ENCODE measurements around the gene PNMA6E. TPM values are rescaled to one million over a fixed set of nuclear protein-coding genes. Genes with fewer than 3 reads are reported as not detected.

Gene PNMA6E
- total RNA-seq, 1 experiment from 2014 or later, result not detected

DNA sequence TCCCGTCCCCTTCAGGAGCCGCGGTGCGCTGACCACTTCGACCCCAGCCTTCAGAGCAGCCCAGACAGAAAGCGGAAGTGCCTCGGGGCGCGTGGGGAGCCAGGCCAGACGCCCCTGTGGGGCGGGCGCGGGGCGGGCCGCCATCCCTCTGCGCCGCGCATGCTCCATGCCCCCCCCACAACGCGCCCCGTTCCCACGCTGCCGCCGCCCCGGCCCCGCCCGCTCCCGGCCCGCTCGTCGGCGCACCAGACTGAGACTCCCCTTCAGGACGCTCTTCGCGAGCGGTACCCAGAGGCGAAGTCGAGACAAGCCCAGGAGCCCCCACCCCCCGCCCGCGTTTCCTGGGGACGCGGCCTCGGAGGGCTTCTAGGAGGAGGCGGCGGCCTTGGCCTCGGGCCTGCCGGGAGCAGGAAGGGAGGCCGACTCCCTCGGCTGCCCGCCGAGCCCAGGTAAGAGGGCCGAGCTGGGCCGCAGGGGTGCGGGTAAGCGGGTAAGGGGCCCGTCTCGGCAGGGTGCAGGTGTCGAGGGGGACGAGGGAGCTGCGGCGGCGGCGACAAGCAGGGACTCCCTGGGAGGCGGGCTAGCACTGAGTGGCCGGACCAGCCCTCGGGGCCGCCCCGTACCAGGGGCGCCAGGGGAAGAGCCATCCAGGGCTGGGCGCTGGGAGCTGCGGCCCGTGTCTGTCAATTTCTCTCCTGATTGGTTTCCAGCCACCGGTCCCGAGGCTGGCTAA, 10.3 kb upstream of the PNMA6E start, which contains the start of gene ZFP92:
ZFP92 (plus strand) TSS at position 218 of the 733 bp plus-strand sequence. CDS start 6,851 bp downstream, outside the sequence.
- H3K4me3 ChIP-seq (ENCODE audit: low read depth, low read length), result peak within 1 kb of the TSS; percentile 29
- Mint-ChIP-seq H3K36me3 (ENCODE audit: insufficient read depth, unreplicated experiment) (no peaks in the 10 kb centered on the region), H3K4me3 (ENCODE audit: unreplicated experiment) (peak within 1 kb of the TSS; percentile 27), H3K27me3 (ENCODE audit: insufficient read depth, unreplicated experiment) (peaks cover 8% of the 10 kb centered on the region), H3K27ac (ENCODE audit: unreplicated experiment) (no peak within 1 kb of the TSS), H3K4me1 (ENCODE audit: low read depth, unreplicated experiment) (no peaks in the 10 kb centered on the region), H3K9me3 (ENCODE audit: unreplicated experiment) (no peaks in the 10 kb centered on the region)
- TF ChIP-seq, protein P1, sequence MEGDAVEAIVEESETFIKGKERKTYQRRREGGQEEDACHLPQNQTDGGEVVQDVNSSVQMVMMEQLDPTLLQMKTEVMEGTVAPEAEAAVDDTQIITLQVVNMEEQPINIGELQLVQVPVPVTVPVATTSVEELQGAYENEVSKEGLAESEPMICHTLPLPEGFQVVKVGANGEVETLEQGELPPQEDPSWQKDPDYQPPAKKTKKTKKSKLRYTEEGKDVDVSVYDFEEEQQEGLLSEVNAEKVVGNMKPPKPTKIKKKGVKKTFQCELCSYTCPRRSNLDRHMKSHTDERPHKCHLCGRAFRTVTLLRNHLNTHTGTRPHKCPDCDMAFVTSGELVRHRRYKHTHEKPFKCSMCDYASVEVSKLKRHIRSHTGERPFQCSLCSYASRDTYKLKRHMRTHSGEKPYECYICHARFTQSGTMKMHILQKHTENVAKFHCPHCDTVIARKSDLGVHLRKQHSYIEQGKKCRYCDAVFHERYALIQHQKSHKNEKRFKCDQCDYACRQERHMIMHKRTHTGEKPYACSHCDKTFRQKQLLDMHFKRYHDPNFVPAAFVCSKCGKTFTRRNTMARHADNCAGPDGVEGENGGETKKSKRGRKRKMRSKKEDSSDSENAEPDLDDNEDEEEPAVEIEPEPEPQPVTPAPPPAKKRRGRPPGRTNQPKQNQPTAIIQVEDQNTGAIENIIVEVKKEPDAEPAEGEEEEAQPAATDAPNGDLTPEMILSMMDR (IDR thresholded peaks at IDR 0.05; ENCODE audit: insufficient read depth in 1 of 2, low read depth in 1 of 2, low read length in 1 of 2, severe bottlenecking in 1 of 2, unreplicated experiment in 1 of 2), result no peak
- H3K36me3 ChIP-seq (ENCODE audit: control insufficient read depth, insufficient read depth, low read length), result no peaks in the 10 kb centered on the region
- no peak for DNase-seq
- no peaks in the 10 kb centered on the region for H3K27me3 ChIP-seq (replicated peaks; ENCODE audit: control insufficient read depth, insufficient read depth, low read length)
- no TSS peak for BruUV-seq (replicated peaks)
- ChIA-PET CTCF (no interaction called here), POLR2A (no interaction called here)
- no peaks in the 10 kb centered on the region for H3K4me1 ChIP-seq
- no peaks in the 10 kb centered on the region for H3K9me3 ChIP-seq
- intact Hi-C loops (cut with micrococcal nuclease; ENCODE audit: unreplicated experiment), result no loop called here

DNA sequence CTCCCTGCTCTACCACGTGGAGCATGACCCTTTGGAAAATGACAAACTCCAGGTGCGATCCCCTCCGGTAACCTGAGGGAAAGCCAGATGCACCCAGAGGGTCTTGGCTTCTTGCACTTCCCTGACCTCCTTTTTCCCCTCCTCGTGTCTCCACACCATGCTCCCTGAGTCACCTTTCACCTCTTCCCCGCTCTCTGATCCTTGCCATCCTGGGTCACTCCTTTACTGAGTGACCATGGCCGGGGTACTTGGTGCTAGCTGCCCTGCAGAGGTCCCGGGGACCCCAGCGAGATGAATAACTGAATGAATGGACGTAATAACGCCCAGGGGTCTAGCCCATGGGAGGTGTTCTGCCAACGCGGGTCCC, 9.7 kb upstream of the PNMA6E start:
- H3K36me3 ChIP-seq (ENCODE audit: control insufficient read depth, insufficient read depth, low read length), result no peaks in the 10 kb centered on the region
- TF ChIP-seq, protein P1 (IDR thresholded peaks at IDR 0.05; ENCODE audit: insufficient read depth in 1 of 2, low read depth in 1 of 2, low read length in 1 of 2, severe bottlenecking in 1 of 2, unreplicated experiment in 1 of 2), result no peak
- no peaks in the 10 kb centered on the region for H3K36me3 Mint-ChIP-seq (ENCODE audit: insufficient read depth, unreplicated experiment)
- POLR2A ChIA-PET, result no interaction called here
- peaks cover 9% of the 10 kb centered on the region for H3K27me3 Mint-ChIP-seq (ENCODE audit: insufficient read depth, unreplicated experiment)
- intact Hi-C loops (cut with micrococcal nuclease; ENCODE audit: unreplicated experiment), result no loop called here
- H3K4me1 ChIP-seq, result no peaks in the 10 kb centered on the region
- H3K27ac Mint-ChIP-seq (ENCODE audit: unreplicated experiment), result no peak overlapping the region
- no peaks in the 10 kb centered on the region for H3K4me1 Mint-ChIP-seq (ENCODE audit: low read depth, unreplicated experiment)
- peak overlapping the region; percentile 12; the same call in 1 of the 2 replicates for H3K4me3 ChIP-seq (ENCODE audit: low read depth, low read length)
- no peak for DNase-seq
- CTCF ChIA-PET, result no interaction called here
- no TSS peak for BruUV-seq (replicated peaks)
- H3K9me3 ChIP-seq, result no peaks in the 10 kb centered on the region
- H3K27me3 ChIP-seq (replicated peaks; ENCODE audit: control insufficient read depth, insufficient read depth, low read length), result no peaks in the 10 kb centered on the region
- peak overlapping the region; percentile 27 for H3K4me3 Mint-ChIP-seq (ENCODE audit: unreplicated experiment)
- no peaks in the 10 kb centered on the region for H3K9me3 Mint-ChIP-seq (ENCODE audit: unreplicated experiment)

DNA sequence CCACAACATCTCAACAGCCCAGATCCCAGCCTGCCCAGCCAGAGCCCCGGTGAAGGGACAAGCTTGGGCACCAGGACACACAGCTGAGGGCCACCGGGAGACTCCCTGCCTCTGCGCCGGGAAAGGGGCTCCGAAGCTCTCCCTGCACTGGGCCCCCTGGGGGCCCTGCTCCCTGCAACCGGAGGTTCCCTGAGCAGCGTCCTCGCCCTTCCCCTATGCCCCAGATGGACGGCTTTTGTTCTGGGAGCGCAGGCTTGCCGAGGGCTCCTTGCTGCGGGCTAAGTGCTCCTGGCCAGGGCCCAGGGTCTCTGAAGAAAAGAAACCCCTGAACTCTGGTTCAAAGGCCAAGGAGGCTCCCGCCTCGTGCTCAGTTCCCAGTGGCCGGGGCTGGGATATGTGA, 9.2 kb upstream of the PNMA6E start:
- Histone ChIP-seq H3K27me3 (replicated peaks; ENCODE audit: control insufficient read depth, insufficient read depth, low read length) (no peaks in the 10 kb centered on the region), H3K4me1 (no peaks in the 10 kb centered on the region), H3K36me3 (ENCODE audit: control insufficient read depth, insufficient read depth, low read length) (no peaks in the 10 kb centered on the region), H3K9me3 (no peaks in the 10 kb centered on the region), H3K4me3 (ENCODE audit: low read depth, low read length) (no peak overlapping the region)
- Mint-ChIP-seq H3K36me3 (ENCODE audit: insufficient read depth, unreplicated experiment) (no peaks in the 10 kb centered on the region), H3K4me1 (ENCODE audit: low read depth, unreplicated experiment) (no peaks in the 10 kb centered on the region), H3K27ac (ENCODE audit: unreplicated experiment) (no peak overlapping the region), H3K27me3 (ENCODE audit: insufficient read depth, unreplicated experiment) (peaks cover 7% of the 10 kb centered on the region), H3K4me3 (ENCODE audit: unreplicated experiment) (no peak overlapping the region), H3K9me3 (ENCODE audit: unreplicated experiment) (no peaks in the 10 kb centered on the region)
- intact Hi-C loops (cut with micrococcal nuclease; ENCODE audit: unreplicated experiment), result no loop called here
- ChIA-PET CTCF (no interaction called here), POLR2A (no interaction called here)
- no peak for DNase-seq
- BruUV-seq (replicated peaks), result no TSS peak
- TF ChIP-seq, protein P1 (IDR thresholded peaks at IDR 0.05; ENCODE audit: insufficient read depth in 1 of 2, low read depth in 1 of 2, low read length in 1 of 2, severe bottlenecking in 1 of 2, unreplicated experiment in 1 of 2), result no peak

All from Caco-2 (cell line).